Measurements from ENCODE around the gene OGA. TPM values are rescaled to one million over a fixed set of nuclear protein-coding genes. Genes with fewer than 3 reads are reported as not detected.

The OGA gene
- total and polyA plus RNA-seq, 9 of the 15 experiments (the other 6 are each of a cell fraction or from before 2014, with no cell fraction given) = 13.5 to 73.5 (median 59.5) TPM

DNA sequence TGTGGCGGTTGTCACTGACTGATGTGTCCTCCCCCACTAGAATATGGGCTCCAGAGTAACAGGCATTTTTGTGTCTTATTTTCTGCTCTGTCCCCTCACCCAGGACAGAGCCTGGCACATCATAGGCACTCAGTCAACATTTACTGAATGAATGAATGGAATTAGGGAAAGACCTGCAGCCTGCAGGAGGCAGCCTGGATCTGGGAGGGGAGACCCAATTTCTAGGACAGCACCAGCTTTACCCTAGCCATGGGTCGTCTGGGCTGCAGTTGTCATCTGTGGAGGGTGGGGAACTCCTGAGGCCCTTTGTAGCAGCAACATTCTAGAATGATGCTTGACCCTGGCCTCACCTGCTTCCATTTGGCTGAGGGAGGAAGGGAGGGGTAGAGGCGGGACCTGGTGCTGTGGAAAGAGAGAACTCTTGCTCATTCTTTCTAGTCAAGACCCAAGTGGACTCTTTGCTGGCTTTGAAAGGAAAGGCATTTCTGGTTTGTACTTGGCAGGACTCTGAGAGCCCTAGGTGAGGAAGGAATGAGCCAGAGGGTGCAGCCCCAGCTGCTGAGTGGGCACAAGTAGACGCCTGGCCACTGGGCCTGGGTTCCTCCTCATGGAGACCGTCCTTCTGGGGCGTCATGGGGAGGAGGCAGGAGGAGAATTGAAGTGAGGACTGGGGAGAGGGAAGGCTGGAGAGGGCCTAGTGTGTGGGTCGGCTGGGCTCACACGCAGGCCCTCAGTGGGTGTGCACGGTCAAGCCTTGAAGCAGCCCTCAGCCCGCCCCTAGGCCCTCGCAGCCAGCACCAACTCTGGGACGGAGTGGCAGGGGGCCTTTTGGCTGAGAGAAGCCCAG is 51.3 kb downstream of the OGA start:
- H3K4me1 ChIP-seq (replicated peaks in 1 of 2; ENCODE audit: control insufficient read depth in 2 of 2, insufficient read depth in 2 of 2, low read length in 2 of 2) = peaks cover 0 to 12% of the 10 kb centered on the region in 2 experiments; a peak in 2 of 5 replicates
- H3K27ac ChIP-seq (ENCODE audit: extremely low read depth, low read depth, low read length) = no peak overlapping the region
- no peaks in the 10 kb centered on the region for H3K9me3 ChIP-seq (replicated peaks; ENCODE audit: control insufficient read depth, insufficient read depth, low read depth, low read length)
- intact Hi-C loops (cut with micrococcal nuclease) = no loop called here
- DNase-seq (ENCODE audit: extremely low read depth in 1 of 4, low spot score in 3 of 4) (no peak), FAIRE-seq (no peak), ATAC-seq (0 out of 3 replicates have a peak, but pooled peaks have one; percentile 24)
- no peak for TF ChIP-seq ZNF347 (CRISPR knock-in tag; IDR thresholded peaks at IDR 0.05; ENCODE audit: low read depth)
- no peak for TF ChIP-seq MEF2D (tag; conservative IDR thresholded peaks at IDR 0.05; ENCODE audit: low read depth)
- TF ChIP-seq, protein P1, sequence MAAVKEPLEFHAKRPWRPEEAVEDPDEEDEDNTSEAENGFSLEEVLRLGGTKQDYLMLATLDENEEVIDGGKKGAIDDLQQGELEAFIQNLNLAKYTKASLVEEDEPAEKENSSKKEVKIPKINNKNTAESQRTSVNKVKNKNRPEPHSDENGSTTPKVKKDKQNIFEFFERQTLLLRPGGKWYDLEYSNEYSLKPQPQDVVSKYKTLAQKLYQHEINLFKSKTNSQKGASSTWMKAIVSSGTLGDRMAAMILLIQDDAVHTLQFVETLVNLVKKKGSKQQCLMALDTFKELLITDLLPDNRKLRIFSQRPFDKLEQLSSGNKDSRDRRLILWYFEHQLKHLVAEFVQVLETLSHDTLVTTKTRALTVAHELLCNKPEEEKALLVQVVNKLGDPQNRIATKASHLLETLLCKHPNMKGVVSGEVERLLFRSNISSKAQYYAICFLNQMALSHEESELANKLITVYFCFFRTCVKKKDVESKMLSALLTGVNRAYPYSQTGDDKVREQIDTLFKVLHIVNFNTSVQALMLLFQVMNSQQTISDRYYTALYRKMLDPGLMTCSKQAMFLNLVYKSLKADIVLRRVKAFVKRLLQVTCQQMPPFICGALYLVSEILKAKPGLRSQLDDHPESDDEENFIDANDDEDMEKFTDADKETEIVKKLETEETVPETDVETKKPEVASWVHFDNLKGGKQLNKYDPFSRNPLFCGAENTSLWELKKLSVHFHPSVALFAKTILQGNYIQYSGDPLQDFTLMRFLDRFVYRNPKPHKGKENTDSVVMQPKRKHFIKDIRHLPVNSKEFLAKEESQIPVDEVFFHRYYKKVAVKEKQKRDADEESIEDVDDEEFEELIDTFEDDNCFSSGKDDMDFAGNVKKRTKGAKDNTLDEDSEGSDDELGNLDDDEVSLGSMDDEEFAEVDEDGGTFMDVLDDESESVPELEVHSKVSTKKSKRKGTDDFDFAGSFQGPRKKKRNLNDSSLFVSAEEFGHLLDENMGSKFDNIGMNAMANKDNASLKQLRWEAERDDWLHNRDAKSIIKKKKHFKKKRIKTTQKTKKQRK (IDR thresholded peaks at IDR 0.05; ENCODE audit: borderline replicate concordance, low read depth, low read length) = no peak
- no peak for TF ChIP-seq KAT7 (CRISPR knock-in tag; IDR thresholded peaks at IDR 0.05; ENCODE audit: borderline replicate concordance)
- TF ChIP-seq PTBP1 (IDR thresholded peaks at IDR 0.05; ENCODE audit: low read depth, low read length) = no peak
- TF ChIP-seq, protein P2, sequence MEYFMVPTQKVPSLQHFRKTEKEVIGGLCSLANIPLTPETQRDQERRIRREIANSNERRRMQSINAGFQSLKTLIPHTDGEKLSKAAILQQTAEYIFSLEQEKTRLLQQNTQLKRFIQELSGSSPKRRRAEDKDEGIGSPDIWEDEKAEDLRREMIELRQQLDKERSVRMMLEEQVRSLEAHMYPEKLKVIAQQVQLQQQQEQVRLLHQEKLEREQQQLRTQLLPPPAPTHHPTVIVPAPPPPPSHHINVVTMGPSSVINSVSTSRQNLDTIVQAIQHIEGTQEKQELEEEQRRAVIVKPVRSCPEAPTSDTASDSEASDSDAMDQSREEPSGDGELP (CRISPR knock-in tag; IDR thresholded peaks at IDR 0.05; ENCODE audit: borderline replicate concordance) = no peak
- no peak for TF ChIP-seq C11orf30 (IDR thresholded peaks at IDR 0.05; ENCODE audit: low read depth)
- TF ChIP-seq, protein P3, sequence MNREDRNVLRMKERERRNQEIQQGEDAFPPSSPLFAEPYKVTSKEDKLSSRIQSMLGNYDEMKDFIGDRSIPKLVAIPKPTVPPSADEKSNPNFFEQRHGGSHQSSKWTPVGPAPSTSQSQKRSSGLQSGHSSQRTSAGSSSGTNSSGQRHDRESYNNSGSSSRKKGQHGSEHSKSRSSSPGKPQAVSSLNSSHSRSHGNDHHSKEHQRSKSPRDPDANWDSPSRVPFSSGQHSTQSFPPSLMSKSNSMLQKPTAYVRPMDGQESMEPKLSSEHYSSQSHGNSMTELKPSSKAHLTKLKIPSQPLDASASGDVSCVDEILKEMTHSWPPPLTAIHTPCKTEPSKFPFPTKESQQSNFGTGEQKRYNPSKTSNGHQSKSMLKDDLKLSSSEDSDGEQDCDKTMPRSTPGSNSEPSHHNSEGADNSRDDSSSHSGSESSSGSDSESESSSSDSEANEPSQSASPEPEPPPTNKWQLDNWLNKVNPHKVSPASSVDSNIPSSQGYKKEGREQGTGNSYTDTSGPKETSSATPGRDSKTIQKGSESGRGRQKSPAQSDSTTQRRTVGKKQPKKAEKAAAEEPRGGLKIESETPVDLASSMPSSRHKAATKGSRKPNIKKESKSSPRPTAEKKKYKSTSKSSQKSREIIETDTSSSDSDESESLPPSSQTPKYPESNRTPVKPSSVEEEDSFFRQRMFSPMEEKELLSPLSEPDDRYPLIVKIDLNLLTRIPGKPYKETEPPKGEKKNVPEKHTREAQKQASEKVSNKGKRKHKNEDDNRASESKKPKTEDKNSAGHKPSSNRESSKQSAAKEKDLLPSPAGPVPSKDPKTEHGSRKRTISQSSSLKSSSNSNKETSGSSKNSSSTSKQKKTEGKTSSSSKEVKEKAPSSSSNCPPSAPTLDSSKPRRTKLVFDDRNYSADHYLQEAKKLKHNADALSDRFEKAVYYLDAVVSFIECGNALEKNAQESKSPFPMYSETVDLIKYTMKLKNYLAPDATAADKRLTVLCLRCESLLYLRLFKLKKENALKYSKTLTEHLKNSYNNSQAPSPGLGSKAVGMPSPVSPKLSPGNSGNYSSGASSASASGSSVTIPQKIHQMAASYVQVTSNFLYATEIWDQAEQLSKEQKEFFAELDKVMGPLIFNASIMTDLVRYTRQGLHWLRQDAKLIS (CRISPR knock-in tag; IDR thresholded peaks at IDR 0.05) = no peak
- no peak for TF ChIP-seq NR2C1 (IDR thresholded peaks at IDR 0.05)
- TF ChIP-seq NR2C1 (tag; IDR thresholded peaks at IDR 0.05) = no peak
- TF ChIP-seq BACH1 (tag; IDR thresholded peaks at IDR 0.05) = no peak
- TF ChIP-seq SMARCB1 (IDR thresholded peaks at IDR 0.05; ENCODE audit: insufficient read length, low read depth) = no peak
- H2AFZ ChIP-seq (ENCODE audit: low read depth, low read length) = no peak overlapping the region
- BruUV-seq (replicated peaks) = no TSS peak
- in situ Hi-C loops (cut with MboI) = no loop called here
- no peak overlapping the region for H3K4me2 ChIP-seq (ENCODE audit: insufficient read depth, low read length)
- CTCF ChIA-PET (ENCODE audit: low intra/inter-chr PET ratio) = no interaction called here
- H3K4me3 ChIP-seq = no peak overlapping the region
- POLR2A ChIA-PET = interaction anchor here (0.6 to 1.6 kb wide), 4 partner anchors 13 to 73 kb away, joined by 3 to 4 read pairs (median 3); partner anchors contain the start of gene NPM3
- H3K9me1 ChIP-seq (ENCODE audit: control insufficient read depth, insufficient read depth, low read length) = no peaks in the 10 kb centered on the region
- H3K9ac ChIP-seq (ENCODE audit: insufficient read depth in 1 of 2, low read depth in 2 of 2, low read length in 2 of 2) = no peak overlapping the region
- H3K79me2 ChIP-seq (ENCODE audit: control insufficient read depth, insufficient read depth, low read length) = no peaks in the 10 kb centered on the region
- H3K36me3 ChIP-seq (ENCODE audit: control insufficient read depth, insufficient read depth, low read length) = no peaks in the 10 kb centered on the region
- 17% methylated on average over 10 of the region's 12 CpGs for WGBS (ENCODE audit: insufficient coverage, low coverage, missing lambda C conversion rate)
- peaks cover 20 to 64% of the 10 kb centered on the region in 2 experiments; a peak in 4 of 5 replicates for H3K27me3 ChIP-seq (ENCODE audit: control insufficient read depth in 2 of 2, insufficient read depth in 2 of 2, low read length in 2 of 2)
- H4K20me1 ChIP-seq (replicated peaks; ENCODE audit: control insufficient read depth, insufficient read depth, low read length) = 0 out of 2 replicates have a peak, but pooled peaks cover 5% of the 10 kb centered on the region

Measured in K562 (cell line).